Neural progenitor cell (in vitro differentiated cells): Measurements from ENCODE around the gene FANCD2. TPM values are rescaled to one million over a fixed set of nuclear protein-coding genes. Genes with fewer than 3 reads are reported as not detected.
A peak's percentile ranks its signal among the peaks of the same experiment; 100 is the strongest.

Experiments used
- DNase-seq: peaks from one replicate; pipeline ENCODE4 v3.0.0-alpha.2; 2016; ENCODE audit warnings: low spot score
- H2AFZ ChIP-seq: fragments of 200-600 bp; sonication (generic); replicated peaks from 2 replicates; pipeline ENCODE4 v1.6.1; 2016; ENCODE audit warnings: antibody characterized with exemption
- H3F3A ChIP-seq: fragments of 200-600 bp; sonication (generic); 2 replicates; pipeline ENCODE4 v1.6.1; 2016; ENCODE audit warnings: antibody characterized with exemption, low read depth
- H3K27ac ChIP-seq: fragments of 200-600 bp; sonication (generic); 2 replicates; pipeline ENCODE4 v1.5.1; 2016; ENCODE audit warnings: mild to moderate bottlenecking
- H3K27me3 ChIP-seq: fragments of 200-600 bp; sonication (generic); 2 replicates; pipeline ENCODE4 v1.6.1; 2016; ENCODE audit warnings: mild to moderate bottlenecking, moderate library complexity
- H3K36me3 ChIP-seq: fragments of 200-600 bp; sonication (generic); 2 replicates; pipeline ENCODE4 v1.5.1; 2016
- H3K4me1 ChIP-seq: fragments of 200-600 bp; sonication (generic); 2 replicates; pipeline ENCODE4 v1.6.1; 2016; ENCODE audit warnings: mixed run types
- H3K4me2 ChIP-seq: fragments of 200-600 bp; sonication (generic); 2 replicates; pipeline ENCODE4 v1.6.1; 2016
- H3K4me3 ChIP-seq: fragments of 200-600 bp; sonication (generic); 2 replicates; pipeline ENCODE4 v1.5.1; 2016
- H3K79me2 ChIP-seq: fragments of 200-600 bp; sonication (generic); 2 replicates; pipeline ENCODE4 v1.6.1; 2016; ENCODE audit warnings: low read depth
- H3K9ac ChIP-seq: fragments of 200-600 bp; sonication (generic); 2 replicates; pipeline ENCODE4 v1.6.1; 2016
- H3K9me3 ChIP-seq: fragments of 200-600 bp; sonication (generic); 2 replicates; pipeline ENCODE4 v1.5.1; 2016; ENCODE audit warnings: low read depth
- H4K20me1 ChIP-seq: fragments of 200-600 bp; sonication (generic); 2 replicates; pipeline ENCODE4 v1.6.1; 2016; ENCODE audit warnings: low read depth
- H3K27ac Mint-ChIP-seq: 3 replicates; pipeline ENCODE4 v1.8.0; 2021; ENCODE audit warnings: mixed read lengths
- H3K27me3 Mint-ChIP-seq: 2 replicates; pipeline ENCODE4 v1.8.0; 2022; ENCODE audit warnings: low read depth, mild to moderate bottlenecking, inconsistent platforms, moderate library complexity, mixed read lengths; ENCODE audit not compliant: insufficient read depth
- H3K36me3 Mint-ChIP-seq: 3 replicates; pipeline ENCODE4 v1.8.0; 2021; ENCODE audit warnings: mixed read lengths
- H3K4me1 Mint-ChIP-seq: 3 replicates; pipeline ENCODE4 v1.8.0; 2021; ENCODE audit warnings: mixed read lengths
- H3K4me3 Mint-ChIP-seq: 3 replicates; pipeline ENCODE4 v1.8.0; 2021; ENCODE audit warnings: mild to moderate bottlenecking, moderate library complexity, mixed read lengths
- H3K9me3 Mint-ChIP-seq: 3 replicates; pipeline ENCODE4 v1.8.0; 2020; ENCODE audit warnings: mixed read lengths
- CTCF ChIP-seq: fragments of 200-600 bp; sonication (generic); IDR thresholded peaks from 2 replicates; pipeline ENCODE4 v1.5.1; 2017; ENCODE audit warnings: antibody characterized with exemption, mild to moderate bottlenecking
- EZH2 ChIP-seq: fragments of 200-600 bp; sonication (generic); IDR thresholded peaks from 2 replicates; pipeline ENCODE4 v1.6.1; 2017; ENCODE audit warnings: antibody characterized with exemption, mild to moderate bottlenecking, moderate library complexity
- EZH2phosphoT487 ChIP-seq: fragments of 200-600 bp; sonication (generic); IDR thresholded peaks from 2 replicates; pipeline ENCODE4 v1.6.1; 2017; ENCODE audit warnings: antibody characterized with exemption
- total RNA-seq: library from RNA; depleted of rRNA; stranded (reverse); fragments of >200 nt; gene quantifications from 2 replicates; pipeline ENCODE4 v1.2.3, GENCODE V29; 2015; ENCODE audit warnings: low replicate concordance

The FANCD2 gene
- total RNA-seq, 1 donor from 2014 or later, result 117 TPM

DNA sequence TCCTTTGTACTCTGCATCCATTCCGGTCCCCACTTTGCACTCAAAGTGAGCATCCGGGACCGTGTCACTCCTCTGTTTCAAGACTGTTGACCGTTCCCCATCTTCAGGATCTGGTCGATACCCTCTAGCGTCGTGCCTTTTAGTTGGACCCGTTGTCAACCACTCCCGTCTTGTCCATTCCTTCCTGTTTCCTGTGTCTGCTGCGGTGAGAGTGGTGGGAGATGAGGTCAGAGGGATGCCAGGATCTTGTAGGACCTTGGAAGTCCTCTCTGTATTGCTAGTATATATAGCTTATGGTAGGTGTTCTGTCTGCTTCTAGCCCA is 89.9 kb downstream of the FANCD2 start:
- TF ChIP-seq EZH2 (no peak), CTCF (no peak)
- no peak for DNase-seq
- Mint-ChIP-seq H3K27ac (peak overlapping the region; percentile 96), H3K27me3 (peaks cover 4% of the 10 kb centered on the region), H3K36me3 (no peaks in the 10 kb centered on the region), H3K4me3 (peak overlapping the region; percentile 100), H3K4me1 (peaks cover 17% of the 10 kb centered on the region), H3K9me3 (no peaks in the 10 kb centered on the region)
- Histone ChIP-seq H3K9me3 (no peaks in the 10 kb centered on the region), H3F3A (no peaks in the 10 kb centered on the region), H3K27me3 (no peaks in the 10 kb centered on the region), H3K4me1 (peaks cover 6% of the 10 kb centered on the region), H3K9ac (peak overlapping the region; percentile 86), H3K4me2 (peak overlapping the region; percentile 92), H3K36me3 (no peaks in the 10 kb centered on the region), H3K4me3 (peak overlapping the region; percentile 93), H4K20me1 (peaks cover 18% of the 10 kb centered on the region), H3K27ac (no peak overlapping the region), H2AFZ (peak overlapping the region; percentile 94), H3K79me2 (peaks cover 54% of the 10 kb centered on the region)

DNA sequence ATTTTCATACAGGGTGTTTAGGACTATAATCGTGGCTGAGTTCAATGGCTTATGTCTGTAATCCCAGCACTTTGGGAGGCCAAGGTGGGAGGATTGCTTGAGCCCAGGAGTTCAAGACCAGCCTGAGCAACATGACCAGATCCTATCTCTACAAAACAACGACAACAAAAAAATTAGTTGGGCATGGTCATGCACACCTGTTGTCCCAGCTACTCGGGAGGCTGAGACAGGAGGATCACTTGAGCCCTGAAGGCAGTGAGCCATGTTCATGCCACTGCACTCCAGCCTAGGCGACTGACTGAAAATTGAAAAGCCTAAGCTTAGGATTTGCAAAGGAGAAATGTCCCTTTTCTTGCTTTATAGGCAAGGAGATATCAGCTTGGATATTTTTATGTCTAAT is 90.7 kb downstream of the FANCD2 start:
- Histone ChIP-seq H3K9me3 (no peaks in the 10 kb centered on the region), H2AFZ (no peak overlapping the region), H4K20me1 (peaks cover 21% of the 10 kb centered on the region), H3K36me3 (no peaks in the 10 kb centered on the region), H3K4me1 (peaks cover 6% of the 10 kb centered on the region), H3K4me2 (peak overlapping the region; percentile 92), H3K79me2 (peaks cover 59% of the 10 kb centered on the region), H3F3A (no peaks in the 10 kb centered on the region), H3K9ac (no peak overlapping the region), H3K4me3 (peak overlapping the region; percentile 93), H3K27me3 (no peaks in the 10 kb centered on the region), H3K27ac (no peak overlapping the region)
- H3K4me3 Mint-ChIP-seq, result peak overlapping the region; percentile 100
- no peak overlapping the region for H3K27ac Mint-ChIP-seq
- no peak for TF ChIP-seq CTCF
- no peak for TF ChIP-seq EZH2
- no peak for TF ChIP-seq EZH2phosphoT487
- no peaks in the 10 kb centered on the region for H3K36me3 Mint-ChIP-seq
- peaks cover 17% of the 10 kb centered on the region for H3K4me1 Mint-ChIP-seq
- peaks cover 3% of the 10 kb centered on the region for H3K27me3 Mint-ChIP-seq
- H3K9me3 Mint-ChIP-seq, result no peaks in the 10 kb centered on the region
- DNase-seq, result no peak

DNA sequence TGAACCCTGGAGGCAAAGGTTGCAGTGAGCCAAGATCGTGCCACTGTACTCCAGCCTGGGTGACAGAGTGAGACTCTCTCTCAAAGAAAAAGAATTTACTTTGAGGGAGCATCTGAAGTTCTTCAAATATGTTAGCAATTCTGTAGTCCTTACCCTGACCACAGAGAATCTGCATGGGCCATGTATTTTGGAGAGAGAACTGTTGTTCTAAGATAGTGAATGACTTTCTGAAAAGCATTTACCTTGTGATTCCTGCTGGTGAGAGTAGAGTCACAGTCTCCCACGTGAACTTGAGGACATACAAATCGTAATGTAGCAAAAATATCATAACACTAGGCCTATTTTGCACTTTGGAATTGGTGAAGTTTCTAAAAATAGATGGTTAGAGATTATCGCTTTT is 93.1 kb downstream of the FANCD2 start:
- no peak for TF ChIP-seq CTCF
- TF ChIP-seq EZH2, result no peak
- TF ChIP-seq EZH2phosphoT487, result no peak
- no peak overlapping the region for H3K9ac ChIP-seq
- H3K27ac ChIP-seq, result no peak overlapping the region
- H2AFZ ChIP-seq, result no peak overlapping the region
- H3K36me3 Mint-ChIP-seq, result peaks cover 4% of the 10 kb centered on the region
- H3K9me3 ChIP-seq, result no peaks in the 10 kb centered on the region
- H3K27ac Mint-ChIP-seq, result no peak overlapping the region
- H3K4me1 ChIP-seq, result peaks cover 6% of the 10 kb centered on the region
- no peaks in the 10 kb centered on the region for H3K36me3 ChIP-seq
- H3K4me3 ChIP-seq, result no peak overlapping the region
- peaks cover 76% of the 10 kb centered on the region for H3K79me2 ChIP-seq
- no peak overlapping the region for H3K4me2 ChIP-seq
- no peaks in the 10 kb centered on the region for H3F3A ChIP-seq
- no peak for DNase-seq
- H3K4me3 Mint-ChIP-seq, result no peak overlapping the region
- peaks cover 33% of the 10 kb centered on the region for H4K20me1 ChIP-seq
- peaks cover 17% of the 10 kb centered on the region for H3K4me1 Mint-ChIP-seq
- H3K27me3 Mint-ChIP-seq, result peaks cover 2% of the 10 kb centered on the region
- no peaks in the 10 kb centered on the region for H3K27me3 ChIP-seq
- H3K9me3 Mint-ChIP-seq, result no peaks in the 10 kb centered on the region
